SJCRH30 (cell line): ENCODE measurements around the gene ZNF430. TPM values are rescaled to one million over a fixed set of nuclear protein-coding genes. Genes with fewer than 3 reads are reported as not detected.

ENCODE experiments used
- DNase-seq, 2 experiments: peaks; one replicate each; pipeline ENCODE4 v3.0.0-alpha.2; 2015 to 2020
- H3K27ac ChIP-seq: fragments of 250-450 bp; sonication (Bioruptor Pico); 2 replicates; pipeline ENCODE4 v1.5.1; 2020; ENCODE audit warnings: mild to moderate bottlenecking, moderate library complexity
- H3K27me3 ChIP-seq: fragments of 250-450 bp; sonication (Bioruptor Pico); 2 replicates; pipeline ENCODE4 v1.5.1; 2020; ENCODE audit warnings: mild to moderate bottlenecking, moderate library complexity
- H3K36me3 ChIP-seq: fragments of 250-450 bp; sonication (Bioruptor Pico); 2 replicates; pipeline ENCODE4 v1.5.1; 2020; ENCODE audit warnings: mild to moderate bottlenecking, moderate library complexity
- H3K4me1 ChIP-seq: fragments of 250-450 bp; sonication (Bioruptor Pico); 2 replicates; pipeline ENCODE4 v1.5.1; 2020; ENCODE audit warnings: mild to moderate bottlenecking, moderate library complexity
- H3K4me3 ChIP-seq: fragments of 250-450 bp; sonication (Bioruptor Pico); 2 replicates; pipeline ENCODE4 v1.5.1; 2020; ENCODE audit warnings: mild to moderate bottlenecking, moderate library complexity
- H3K9me3 ChIP-seq: fragments of 250-450 bp; sonication (Bioruptor Pico); replicated peaks from 2 replicates; pipeline ENCODE4 v1.5.1; 2020; ENCODE audit warnings: mild to moderate bottlenecking, moderate library complexity
- total RNA-seq: library from RNA; depleted of rRNA; stranded (reverse); fragments of >200 nt; shearing (Covaris generic); gene quantifications from 2 replicates; pipeline ENCODE4 v1.2.3, GENCODE V29; 2014; rRNA removed

ZNF430 gene
- total RNA-seq, 1 experiment from 2014 or later: 20.8 TPM

DNA sequence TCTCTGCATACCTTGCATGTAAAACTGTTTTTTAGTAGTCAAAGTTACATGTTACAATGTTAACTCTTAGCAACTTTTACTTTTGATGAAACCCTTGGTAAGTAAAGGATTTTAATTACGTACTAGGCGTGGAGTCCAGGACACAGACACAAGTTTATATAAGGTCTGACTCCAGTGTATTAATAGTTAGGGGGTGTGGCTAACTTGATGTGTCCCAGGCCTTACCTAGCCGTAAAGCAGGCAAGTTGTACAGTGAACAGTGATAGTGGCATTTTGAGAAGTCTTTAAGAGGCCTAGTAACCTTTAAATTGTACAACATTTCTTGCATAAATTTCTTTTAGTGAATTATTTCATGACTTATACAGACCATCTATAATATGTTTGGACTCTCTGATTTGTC lies 67.4 kb downstream of the ZNF430 start:
- Histone ChIP-seq H3K27me3 (no peaks in the 10 kb centered on the region), H3K36me3 (peaks cover 22% of the 10 kb centered on the region), H3K27ac (no peak overlapping the region), H3K4me3 (no peak overlapping the region), H3K9me3 (no peaks in the 10 kb centered on the region), H3K4me1 (peaks cover 3% of the 10 kb centered on the region)
- DNase-seq: no peak

DNA sequence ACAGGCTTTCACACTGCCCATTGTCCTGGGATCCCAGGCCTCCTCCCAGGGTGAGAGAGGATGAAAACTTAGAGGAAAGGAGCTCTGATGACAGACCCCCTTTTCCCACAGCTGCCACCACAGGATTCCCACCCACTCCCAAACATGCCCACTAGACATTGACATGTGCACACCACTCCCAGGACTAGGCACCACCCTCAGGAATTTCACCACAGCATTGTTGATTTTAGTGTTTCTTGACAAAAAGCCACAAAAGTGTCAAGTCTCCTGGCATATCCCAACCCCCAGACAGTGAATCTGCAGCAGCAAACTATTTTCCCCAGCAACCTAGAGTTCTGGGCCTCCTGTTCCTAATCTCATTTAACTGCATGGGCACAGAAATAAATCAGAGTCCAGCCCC lies 71.7 kb downstream of the ZNF430 start:
- Histone ChIP-seq H3K36me3 (peaks cover 9% of the 10 kb centered on the region), H3K4me1 (peaks cover 18% of the 10 kb centered on the region), H3K4me3 (no peak overlapping the region), H3K27me3 (no peaks in the 10 kb centered on the region), H3K9me3 (no peaks in the 10 kb centered on the region), H3K27ac (peak overlapping the region; percentile 43)
- peak; percentile 60 to 72 for DNase-seq

DNA sequence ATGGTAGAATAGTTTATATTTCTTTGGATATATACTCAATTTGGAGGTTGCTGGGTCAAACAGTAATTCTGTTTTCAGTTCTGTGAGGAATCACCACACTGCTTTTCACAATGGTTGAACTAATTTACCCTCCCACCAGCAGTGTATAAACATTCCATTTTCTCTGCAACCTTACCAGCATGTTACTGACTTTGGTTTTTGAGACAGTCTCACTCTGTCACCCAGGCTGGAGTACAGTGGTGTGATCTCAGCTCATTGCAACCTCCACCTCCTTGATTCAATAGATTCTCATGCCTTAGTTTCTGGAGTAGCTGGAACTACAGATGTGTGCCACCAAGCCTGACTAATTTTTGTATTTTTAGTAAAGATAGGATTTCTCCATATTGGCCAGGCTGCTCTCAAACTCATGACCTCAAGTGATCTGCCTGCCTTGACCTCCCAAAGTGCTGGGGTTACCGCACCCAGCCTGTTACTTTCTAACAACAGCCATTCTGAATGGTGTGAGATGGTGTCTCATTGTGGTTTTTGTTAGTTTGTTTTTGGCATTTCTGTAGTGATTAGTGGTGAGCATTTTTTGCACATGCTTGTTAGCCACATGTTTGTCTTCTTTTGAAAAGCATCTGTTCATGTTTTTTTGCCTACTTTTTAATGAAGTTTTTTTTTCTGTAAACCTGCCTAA lies 74.0 kb downstream of the ZNF430 start:
- Histone ChIP-seq H3K4me3 (no peak overlapping the region), H3K9me3 (no peaks in the 10 kb centered on the region), H3K36me3 (peaks cover 6% of the 10 kb centered on the region), H3K4me1 (peaks cover 18% of the 10 kb centered on the region), H3K27me3 (no peaks in the 10 kb centered on the region), H3K27ac (peak overlapping the region; percentile 95)
- DNase-seq: peak; percentile 62 to 66

DNA sequence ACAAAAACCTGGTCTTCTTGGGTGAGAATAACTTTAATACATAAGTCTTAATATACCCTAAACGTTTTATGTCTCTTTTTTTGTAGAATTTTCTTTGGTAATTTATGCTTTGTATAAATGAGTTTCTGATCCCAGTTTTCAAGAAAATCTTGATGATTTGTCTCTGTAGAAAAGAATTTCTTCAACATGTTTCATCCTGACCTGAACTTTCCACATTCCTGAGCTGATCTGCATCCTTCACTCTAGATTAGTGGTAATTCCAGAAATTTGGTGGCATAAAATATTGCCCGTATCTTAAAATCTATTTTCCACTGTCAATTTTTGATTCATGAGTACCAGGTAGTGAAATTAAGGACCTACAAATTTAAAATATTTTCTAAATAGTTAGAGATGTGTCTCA lies 77.8 kb downstream of the ZNF430 start:
- Histone ChIP-seq H3K9me3 (no peaks in the 10 kb centered on the region), H3K4me1 (peaks cover 18% of the 10 kb centered on the region), H3K4me3 (no peak overlapping the region), H3K27me3 (no peaks in the 10 kb centered on the region), H3K36me3 (peaks cover 19% of the 10 kb centered on the region), H3K27ac (no peak overlapping the region)
- DNase-seq: no peak

DNA sequence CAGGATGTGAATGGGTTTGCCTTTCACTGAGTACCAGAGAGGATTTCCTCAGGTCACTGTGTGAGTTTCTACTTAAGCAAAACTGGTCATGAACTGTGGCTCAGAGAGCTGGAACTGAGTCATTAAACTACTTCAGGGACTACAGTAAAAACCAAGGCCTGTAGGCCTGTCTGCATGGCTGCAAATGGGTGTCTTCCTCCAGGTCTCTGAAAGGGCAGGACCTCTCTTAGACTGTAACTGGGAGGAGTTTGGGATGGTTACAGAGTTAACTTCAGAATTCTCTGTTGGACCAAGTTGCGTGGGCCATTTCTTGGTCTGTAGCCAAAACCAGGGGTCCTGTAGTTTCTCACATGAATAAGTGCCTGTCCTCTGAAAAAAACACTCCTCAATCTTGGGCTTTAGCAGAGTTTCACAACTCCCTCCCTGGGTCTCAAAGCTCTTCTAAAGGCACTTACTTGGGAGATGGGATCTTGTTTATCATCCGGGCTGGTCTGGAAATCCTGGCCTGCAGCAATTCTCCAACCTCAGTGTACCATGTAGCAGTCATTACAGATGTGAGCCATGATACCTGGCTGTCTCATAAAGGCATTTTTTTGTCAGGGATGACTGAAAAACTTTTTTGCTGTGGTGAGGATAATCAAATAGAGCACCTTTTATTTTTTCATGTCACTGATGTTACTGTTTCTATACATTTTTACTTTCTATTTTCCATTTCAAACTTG lies 81.2 kb downstream of the ZNF430 start:
- H3K36me3 ChIP-seq: peaks cover 33% of the 10 kb centered on the region
- no peaks in the 10 kb centered on the region for H3K27me3 ChIP-seq
- H3K4me1 ChIP-seq: no peaks in the 10 kb centered on the region
- H3K27ac ChIP-seq: no peak overlapping the region
- DNase-seq: no peak
- no peak overlapping the region for H3K4me3 ChIP-seq
- H3K9me3 ChIP-seq: no peaks in the 10 kb centered on the region

DNA sequence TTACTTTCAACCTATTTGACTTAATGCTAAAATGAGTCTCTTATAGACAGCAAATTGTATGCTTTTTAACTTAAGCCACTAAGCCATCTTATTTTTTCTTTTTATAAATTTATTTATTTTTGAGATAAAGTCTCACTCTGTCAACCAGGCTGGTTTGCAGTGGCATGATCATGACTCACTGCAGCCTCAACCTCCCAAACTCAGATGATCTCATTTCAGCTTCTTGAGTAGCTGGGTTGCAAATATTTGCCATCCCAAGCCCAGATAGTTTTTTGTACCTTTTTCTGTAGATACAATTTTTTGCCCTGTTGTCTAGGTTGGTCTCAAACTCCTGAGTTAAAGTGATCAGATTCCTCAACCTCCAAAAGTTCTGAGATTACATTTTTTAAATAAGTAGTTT lies 88.7 kb downstream of the ZNF430 start:
- no peak for DNase-seq
- Histone ChIP-seq H3K4me3 (no peak overlapping the region), H3K36me3 (peaks cover 30% of the 10 kb centered on the region), H3K27me3 (no peaks in the 10 kb centered on the region), H3K4me1 (no peaks in the 10 kb centered on the region), H3K9me3 (peaks cover 5% of the 10 kb centered on the region; the same call in 1 of the 2 replicates), H3K27ac (no peak overlapping the region)

Other genes with a start within 250 kb of the ZNF430 start
- 13.5 and 17.4 TPM in 2 replicates for gene ZNF66, start 244.4 kb upstream of the ZNF430 start, total RNA-seq
- 33.8 and 35.4 TPM in 2 replicates for gene ZNF85, start 97.4 kb upstream of the ZNF430 start, total RNA-seq
- gene ZNF714, start 61.5 kb downstream of the ZNF430 start, total RNA-seq: 25.7 and 30.9 TPM in 2 replicates
- 21.1 and 26.0 TPM in 2 replicates for gene ZNF431, start 121.4 kb downstream of the ZNF430 start, total RNA-seq